GM18502 (cell line): ENCODE results near the gene PTPRM.

ENCODE experiments used
- ATAC-seq: cut with Tn5 transposase; IDR thresholded peaks from one replicate; pipeline ENCODE4 v1.9.1; 2021; ENCODE audit warnings: mild to moderate bottlenecking; ENCODE audit not compliant: unreplicated experiment, poor library complexity

The PTPRM gene

DNA sequence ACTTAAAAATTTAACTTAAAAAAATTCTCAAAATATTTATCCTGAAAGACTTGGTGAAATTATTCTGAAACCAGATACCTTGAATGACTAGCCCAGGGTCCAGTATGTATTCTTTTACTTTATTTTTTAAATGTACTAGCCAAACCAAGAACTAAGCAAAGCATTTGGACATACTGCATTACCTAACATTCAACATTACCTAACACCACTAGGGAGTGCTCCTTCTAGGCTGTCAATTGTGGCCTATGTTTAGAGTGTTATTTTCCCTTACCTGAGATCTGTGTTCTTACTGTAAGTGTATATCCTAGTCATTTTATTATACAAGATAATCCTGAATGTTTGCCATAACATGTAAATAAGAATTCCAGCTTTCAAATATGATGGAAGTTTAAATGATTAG lies 496.6 kb downstream of the PTPRM start:
- ATAC-seq = no peak

DNA sequence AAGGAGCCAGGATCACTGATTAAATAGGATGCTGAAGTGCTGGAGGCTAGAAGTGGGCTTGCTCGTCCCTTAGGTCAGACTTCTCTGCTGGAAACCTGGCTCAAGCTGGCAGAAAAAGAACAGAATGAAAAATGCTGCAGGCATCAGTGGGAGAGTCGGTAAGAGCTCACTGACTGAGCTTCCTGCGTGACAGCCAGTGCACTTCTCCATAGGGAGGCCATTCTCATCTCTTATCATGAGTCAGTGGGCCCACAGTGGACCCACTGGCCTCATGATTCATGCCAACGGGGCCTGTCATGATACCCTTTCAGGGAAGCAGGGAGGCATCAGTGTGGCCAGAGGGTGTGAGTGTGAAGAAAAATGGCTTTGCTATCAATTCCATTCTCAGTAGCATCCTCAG lies 498.2 kb downstream of the PTPRM start:
- ATAC-seq = no peak

- no peak for ATAC-seq
Measured at GRCh38 chr18:8065773-8066172, 498.7 kb downstream of the PTPRM start.

DNA sequence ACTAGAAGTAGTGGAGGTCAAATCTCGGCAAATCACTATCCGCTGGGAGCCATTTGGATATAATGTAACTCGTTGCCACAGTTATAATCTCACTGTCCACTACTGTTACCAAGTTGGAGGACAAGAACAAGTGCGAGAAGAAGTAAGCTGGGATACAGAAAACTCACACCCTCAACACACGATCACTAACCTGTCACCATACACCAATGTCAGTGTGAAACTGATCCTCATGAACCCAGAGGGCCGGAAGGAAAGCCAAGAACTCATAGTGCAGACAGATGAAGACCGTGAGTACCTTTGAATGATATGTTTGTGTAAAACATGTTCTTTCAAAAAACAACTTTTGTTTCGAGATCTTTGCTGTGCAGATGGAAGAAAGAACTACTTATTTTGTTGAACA lies 502.6 kb downstream of the PTPRM start:
- ATAC-seq = no peak

GRCh38 chr18:8073167-8073566 lies 506.1 kb downstream of the PTPRM start:
- ATAC-seq = no peak

GRCh38 chr18:8080092-8080491 lies 513.0 kb downstream of the PTPRM start:
- ATAC-seq = no peak

GRCh38 chr18:8081267-8081666 lies 514.2 kb downstream of the PTPRM start:
- no peak for ATAC-seq

- no peak for ATAC-seq
Measured at GRCh38 chr18:8081872-8082553, 514.9 kb downstream of the PTPRM start.

- ATAC-seq = no peak
Measured at GRCh38 chr18:8084160-8084559, 517.0 kb downstream of the PTPRM start.

- no peak for ATAC-seq
Measured at GRCh38 chr18:8088626-8089025, 521.5 kb downstream of the PTPRM start.

GRCh38 chr18:8091035-8091434 lies 523.9 kb downstream of the PTPRM start:
- no peak for ATAC-seq

DNA sequence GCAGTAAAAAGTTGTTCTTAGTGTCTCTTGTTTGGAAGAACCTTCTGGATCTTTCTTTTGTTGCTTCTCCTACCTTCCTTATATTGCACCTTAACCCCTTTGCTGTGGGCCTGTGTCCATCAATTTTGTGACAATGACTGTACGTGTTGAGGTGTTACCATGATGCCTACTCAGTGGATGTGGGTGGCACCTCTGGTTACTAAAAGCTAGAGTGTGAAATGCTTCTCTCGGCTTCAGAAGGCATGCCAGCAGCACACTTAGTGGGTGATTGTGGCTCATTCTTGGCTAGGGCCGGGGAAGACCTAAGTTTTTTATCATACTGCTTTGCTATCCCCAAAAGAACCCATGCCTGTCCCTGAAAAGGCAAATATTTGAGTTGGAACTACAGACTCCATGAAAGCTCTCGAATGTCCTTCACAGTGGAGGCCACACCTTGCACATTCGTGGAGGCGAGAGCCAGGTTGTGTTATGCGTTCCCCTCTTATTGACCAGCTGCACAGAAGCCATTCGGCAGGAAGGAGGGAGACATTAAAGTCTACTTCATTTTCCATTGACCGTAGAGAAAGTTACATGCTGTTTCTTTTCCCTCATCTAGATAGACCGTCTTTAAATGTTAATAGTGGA lies 528.9 kb downstream of the PTPRM start:
- ATAC-seq = no peak

DNA sequence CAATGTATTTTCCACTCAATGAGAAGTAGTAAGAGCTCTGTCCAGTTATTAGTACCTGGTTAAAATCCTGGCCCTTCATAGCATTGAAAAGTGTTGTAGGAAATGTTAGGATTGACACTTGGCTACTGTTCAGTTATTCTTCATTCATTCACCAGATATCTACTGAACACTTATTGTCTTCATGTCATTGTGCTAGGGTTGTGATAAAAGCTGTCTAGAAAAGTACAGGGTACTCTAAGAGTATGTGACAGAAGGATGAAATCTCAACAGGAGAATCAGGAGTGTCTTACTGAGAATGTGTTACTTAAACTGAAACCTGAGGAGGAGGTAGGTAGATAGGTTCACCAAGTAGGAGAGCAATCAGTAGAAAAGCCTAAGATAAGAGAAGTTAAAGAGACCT lies 530.3 kb downstream of the PTPRM start:
- ATAC-seq = no peak

DNA sequence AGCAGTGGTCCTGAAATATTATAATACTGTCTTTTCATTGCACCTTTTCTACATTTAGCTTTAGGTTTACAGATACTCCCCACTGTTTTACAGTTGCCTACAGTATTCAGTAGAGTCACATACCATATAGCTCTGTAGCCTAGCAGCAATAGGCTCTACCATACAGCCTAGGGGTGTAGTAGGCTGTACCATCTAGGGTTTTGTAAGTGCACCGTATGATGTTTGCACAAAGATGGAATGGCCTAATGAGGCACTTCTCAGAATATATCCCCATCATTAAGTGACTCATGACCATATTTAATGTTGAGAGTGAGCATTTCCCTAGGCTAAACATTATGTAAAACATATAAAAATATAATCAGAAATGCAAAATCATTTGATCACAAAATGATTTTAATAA lies 530.8 kb downstream of the PTPRM start:
- no peak for ATAC-seq

DNA sequence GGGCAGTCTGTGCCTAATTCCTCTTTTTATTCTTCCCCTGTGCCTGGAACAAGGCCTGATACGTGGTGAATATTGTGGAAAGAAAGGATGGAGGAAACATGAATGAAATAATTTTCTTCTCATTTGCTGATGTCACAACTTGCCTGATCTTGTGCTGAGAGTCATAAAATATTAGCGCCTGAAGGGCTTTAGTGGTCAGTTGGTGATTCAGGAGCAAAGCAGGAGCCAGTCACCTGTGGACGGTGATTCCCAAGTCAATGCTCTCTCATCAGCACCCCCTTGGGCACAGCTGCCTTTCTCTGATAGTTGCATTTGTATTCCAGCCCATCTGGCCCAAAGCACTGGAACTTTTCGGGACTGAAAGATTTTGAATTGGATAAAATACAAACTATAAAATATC lies 539.5 kb downstream of the PTPRM start:
- no peak for ATAC-seq

DNA sequence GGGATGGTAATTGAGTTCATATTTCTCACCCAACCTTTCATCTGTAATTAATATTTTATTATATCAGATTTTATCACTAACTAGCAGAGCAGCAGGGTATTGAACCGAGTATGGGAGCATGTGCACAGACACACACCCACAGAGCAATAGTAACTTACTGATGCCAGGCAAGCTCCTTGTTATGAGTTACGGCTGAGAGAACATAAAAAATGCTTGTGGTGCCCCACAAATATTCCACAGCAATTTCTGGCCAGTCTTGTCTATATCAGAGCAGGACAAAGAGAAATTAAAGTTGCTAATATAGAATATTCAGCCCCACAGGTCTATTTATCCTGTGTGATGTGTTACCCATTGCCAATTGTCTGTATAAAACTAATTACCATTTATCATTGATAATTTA lies 540.3 kb downstream of the PTPRM start:
- no peak for ATAC-seq

GRCh38 chr18:8114480-8114879 lies 547.4 kb downstream of the PTPRM start:
- no peak for ATAC-seq

DNA sequence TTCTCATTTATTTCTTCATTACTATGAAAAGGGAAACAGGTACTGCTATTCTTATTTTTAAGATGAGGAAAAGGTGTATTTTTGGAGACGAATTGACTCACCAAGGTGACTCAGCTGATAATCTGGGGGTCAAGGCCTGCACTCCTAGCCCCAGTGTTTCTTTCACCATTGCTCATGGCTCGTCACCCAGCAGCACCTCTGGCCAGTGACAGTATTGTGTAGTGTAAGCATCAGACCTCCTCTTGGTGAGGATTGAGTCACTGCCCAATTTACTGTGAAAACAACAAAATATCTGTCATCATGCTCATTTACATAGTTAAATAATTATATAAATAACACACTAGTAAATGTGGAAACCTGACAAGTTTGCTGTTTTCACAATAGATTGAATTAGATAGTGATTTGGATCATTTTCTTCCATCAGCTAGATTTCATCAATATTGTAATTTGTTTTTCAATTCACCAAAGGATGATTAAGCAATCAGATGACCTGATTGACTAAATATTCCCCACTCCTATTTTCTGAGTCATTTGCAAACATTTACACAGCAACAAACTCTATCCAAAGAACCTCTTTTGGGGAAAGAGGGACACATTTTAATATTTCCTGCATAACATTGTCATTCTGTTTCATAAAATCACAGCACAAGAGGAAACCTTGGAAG lies 549.4 kb downstream of the PTPRM start:
- ATAC-seq = no peak

DNA sequence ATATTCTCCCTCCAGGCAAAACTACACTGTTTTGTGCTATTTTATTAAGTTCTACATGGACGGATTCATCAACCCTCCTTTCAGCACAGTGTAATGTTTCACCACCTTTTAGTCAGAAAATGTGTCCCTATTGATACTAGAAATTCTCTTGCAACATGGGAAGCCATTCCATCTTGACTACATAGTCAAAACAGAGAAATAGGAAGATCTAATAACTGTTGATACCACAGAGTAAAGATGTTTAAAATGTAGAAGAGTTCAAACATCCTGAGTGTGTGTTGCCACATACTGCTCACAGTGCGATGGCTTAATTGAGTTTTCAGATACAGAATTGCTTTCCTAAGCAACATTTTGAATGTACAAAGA lies 549.9 kb downstream of the PTPRM start:
- ATAC-seq = no peak

DNA sequence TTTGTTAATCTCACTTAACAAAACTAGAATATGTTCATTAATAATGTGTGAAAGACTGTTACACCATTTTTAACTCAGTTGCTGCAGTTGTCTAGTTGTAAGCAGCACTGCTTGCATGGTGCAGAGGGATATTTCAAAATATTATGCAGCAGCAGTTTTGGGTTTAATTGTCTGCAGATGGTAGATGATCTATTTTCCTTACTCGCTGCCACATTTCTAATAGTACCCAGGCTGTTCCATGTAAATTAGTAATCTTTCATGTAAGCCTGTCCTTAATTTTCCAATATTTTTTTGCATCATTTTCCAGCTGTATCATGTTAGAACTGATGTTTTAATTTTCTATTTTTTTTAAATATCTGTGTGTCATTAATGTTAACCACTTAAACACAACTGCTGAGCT lies 554.0 kb downstream of the PTPRM start:
- ATAC-seq = no peak

GRCh38 chr18:8121942-8122480 lies 554.9 kb downstream of the PTPRM start:
- no peak for ATAC-seq
